NCI-H2029 (cell line): ENCODE results near the gene IL1B.

ENCODE experiments used
- DNase-seq: peaks from one replicate; lab custom pipeline; 2025; lab: John Stamatoyannopoulos, UW

The IL1B gene

DNA sequence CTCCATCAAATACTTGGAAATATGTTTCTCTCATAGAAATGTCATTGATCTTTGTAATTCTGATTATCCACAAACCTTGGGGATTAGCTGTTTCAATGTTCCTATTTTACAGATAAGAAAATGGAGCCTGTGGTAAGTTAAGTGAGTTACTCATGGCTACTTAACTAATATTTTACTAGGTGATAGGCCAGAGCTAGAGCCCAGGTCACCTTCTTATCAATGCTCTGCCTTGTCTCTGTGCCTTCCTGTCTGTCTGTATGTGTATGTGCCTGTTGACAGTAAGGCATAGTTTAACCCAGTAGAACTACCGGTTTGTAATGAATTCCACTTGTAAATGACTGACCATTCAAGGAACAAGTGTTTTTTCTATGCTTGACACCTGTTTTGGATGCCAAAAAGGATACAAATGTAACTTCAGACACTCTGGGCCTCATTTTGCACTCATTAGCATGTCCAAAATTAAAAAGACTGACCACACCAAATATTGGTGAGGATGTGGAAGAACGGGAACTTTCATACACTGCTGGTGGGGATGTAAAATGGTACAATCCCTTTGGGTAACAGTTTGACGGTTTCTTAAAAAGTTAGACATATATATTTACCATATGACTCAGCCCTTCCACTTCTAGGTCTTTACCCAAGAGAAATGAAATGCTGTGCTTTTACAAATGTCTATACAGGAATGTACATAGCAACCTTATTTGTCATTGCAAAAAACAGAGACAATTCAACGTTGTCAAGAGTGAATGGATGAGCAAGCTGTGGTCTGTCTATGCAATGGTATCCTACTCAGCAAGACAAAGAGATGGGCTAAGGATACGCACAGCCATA is 32.7 kb downstream of the IL1B start:
- DNase-seq: no peak

- no peak for DNase-seq
These were observed 35.5 kb downstream of the IL1B start for GRCh38 chr2:112800881-112801583.

DNA sequence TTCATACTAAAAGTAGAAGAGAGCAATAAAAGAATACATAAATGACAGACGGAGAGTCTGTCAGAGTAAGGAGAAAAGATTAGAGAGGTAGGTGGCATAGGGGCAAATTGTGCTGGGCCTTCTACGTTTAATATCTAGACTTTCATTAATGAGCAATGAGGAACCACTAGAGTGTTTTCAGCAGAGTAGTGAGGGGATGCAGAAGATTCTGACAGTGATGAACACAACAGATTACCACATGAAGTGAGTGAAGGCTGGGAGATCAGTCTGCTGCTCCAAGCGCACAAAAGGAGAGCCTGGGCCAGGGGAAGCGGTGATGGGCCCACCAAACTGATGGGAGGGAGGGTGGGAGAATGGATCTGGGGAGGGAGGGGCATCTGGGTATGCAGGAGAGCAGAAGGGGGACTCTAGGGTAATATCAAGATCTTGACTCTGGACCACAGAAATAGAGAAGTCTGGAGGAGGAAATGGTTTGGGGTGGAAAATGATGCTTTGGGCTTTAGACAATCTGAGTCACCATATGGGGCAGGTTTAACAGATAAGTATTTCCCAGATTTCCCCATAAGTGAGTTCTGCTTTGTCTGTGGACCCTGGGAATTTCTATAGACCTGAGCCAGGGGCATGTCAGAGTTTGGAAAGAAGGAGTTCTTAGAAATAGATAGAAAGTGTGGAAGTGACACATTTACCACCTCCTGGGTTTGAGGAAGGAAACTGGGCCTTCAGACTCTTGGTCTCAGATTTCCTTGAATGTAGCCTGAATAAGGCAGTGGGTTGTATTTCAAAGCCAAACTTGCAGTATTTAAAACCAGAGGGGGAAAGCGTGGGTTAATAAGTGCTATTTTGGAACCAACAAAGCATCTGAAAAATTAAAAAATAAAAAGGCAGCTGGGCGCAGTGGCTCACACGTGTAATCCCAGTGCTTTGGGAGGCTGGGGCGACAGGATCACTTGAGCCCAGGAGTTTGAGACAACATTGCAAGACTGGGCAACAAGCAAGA is 37.3 kb downstream of the IL1B start:
- DNase-seq: no peak

DNA sequence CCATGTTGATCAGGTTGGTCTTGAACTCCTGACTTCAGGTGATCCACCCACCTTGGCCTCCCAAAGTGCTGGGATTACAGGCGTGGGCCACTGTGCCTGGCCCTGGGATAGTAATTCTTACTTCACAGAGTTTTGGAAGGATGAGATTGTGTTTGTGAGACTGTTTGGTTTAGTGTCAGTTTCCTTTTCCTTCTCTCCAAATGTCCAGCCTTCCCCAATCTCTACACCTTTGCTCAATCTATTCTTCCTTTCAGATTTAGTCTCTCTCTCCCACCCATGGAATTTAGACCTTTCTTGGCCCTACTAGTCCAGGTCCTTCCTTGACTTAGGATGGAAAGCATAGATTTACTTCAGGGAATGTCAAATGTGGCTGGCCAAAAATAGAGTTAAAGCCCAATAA is 40.1 kb downstream of the IL1B start:
- DNase-seq: no peak

DNA sequence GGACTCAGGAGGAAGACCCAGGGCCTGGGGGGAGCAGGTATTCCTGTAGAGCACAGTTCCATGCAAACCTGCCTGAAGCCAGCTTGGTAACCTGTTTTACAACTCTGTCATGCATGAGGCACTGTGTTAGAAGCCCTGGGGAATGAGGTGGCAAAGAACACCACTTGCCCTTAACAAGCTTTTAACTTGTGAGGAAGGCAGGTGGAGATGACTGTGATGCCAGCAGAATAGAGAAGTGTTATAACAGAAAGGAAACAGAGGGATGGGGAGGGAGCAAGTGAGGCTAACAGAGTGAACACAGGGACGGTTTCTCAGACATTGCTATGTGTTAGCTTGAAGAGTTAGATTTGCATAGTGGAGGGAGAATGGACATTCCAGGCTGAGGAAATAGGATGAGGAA is 40.8 kb downstream of the IL1B start:
- no peak for DNase-seq

- no peak for DNase-seq
These were observed 41.7 kb downstream of the IL1B start for GRCh38 chr2:112794841-112795240.

GRCh38 chr2:112794131-112794733 is 42.3 kb downstream of the IL1B start:
- DNase-seq: no peak

DNA sequence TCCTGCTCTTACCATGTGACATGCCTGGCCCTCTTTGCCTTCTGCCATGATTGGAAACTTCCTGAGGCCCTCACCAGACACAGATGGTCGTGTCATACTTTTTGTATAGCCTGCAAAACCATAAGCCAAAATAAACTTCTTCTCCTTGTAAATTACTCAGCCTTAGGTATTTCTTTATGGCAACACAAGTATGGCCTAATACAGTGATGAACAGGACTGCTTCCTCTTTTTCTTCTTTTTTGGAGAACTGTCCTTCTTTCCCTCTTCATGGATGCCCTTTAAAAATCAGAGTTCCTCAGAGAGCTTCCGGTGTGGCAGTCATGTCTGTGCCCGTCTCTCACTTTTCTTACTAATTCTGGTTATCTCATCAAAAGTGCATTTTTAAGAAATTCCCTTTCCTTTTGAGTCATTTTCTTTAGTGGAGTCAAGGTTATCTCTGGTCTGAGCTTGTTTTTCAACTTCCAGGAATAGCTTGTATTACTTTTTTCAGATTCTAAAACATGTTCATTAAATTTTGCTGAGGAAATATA is 43.1 kb downstream of the IL1B start:
- DNase-seq: no peak

- no peak for DNase-seq
These were observed 44.2 kb downstream of the IL1B start for GRCh38 chr2:112792419-112792818.

- no peak for DNase-seq
These were observed 44.8 kb downstream of the IL1B start for GRCh38 chr2:112791693-112792230.

DNA sequence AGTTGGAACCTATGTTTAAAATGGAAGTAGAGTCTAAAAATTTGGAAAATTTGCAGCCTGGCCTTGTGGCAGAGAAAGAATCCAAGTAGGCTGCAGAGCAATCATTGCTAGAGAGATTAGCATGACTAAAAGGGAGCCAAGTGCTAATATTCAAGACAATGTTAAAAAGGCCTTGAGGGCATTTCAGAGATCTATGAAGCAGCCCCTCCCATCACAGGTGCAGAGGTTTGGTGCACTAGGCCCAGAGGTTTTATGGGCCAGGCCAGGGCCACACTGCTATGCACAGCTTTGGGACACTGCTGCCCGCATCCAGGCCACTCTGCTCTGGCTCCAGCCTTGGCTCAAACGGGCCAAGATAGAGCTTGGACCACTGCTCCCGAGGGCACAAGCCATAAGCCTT is 45.6 kb downstream of the IL1B start:
- DNase-seq: no peak

DNA sequence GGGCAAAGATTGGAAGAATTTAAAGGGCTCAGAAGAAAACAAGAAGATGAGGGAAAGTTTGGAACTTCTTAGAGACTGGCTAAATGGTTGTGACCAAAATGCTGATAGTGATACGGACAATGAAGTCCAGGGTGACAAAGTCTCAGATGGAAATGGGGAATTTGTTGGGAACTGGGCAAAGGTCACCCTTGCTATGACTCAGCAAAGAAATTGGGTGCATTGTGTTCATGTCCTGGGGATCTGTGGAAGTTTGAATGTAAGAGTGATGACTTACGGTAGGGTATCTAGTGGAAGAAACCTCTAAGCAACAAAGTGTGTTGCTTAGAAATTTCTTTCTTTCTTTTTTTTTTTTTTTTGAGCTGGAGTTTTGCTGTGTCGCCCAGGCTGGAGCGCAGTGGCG is 46.3 kb downstream of the IL1B start:
- no peak for DNase-seq

DNA sequence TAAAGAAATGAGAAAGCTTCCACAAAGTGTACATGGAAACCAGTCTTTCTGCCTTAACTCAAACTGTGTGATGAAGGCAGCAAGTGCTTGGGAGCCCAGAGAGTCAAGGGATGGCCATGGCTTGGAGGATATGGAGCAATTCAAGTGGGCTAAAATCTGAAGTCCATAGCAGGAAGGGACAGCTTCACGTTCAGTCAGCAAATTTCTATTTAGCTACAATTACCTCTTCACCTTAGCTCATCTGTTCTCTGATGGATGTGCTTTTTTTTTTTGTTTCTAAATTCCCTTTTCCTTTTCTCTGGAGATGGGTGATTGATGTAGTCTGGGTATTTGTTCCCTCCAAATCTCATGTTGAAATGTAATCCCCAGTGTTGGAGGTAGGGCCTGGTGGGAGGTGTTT is 47.4 kb downstream of the IL1B start:
- DNase-seq: no peak

DNA sequence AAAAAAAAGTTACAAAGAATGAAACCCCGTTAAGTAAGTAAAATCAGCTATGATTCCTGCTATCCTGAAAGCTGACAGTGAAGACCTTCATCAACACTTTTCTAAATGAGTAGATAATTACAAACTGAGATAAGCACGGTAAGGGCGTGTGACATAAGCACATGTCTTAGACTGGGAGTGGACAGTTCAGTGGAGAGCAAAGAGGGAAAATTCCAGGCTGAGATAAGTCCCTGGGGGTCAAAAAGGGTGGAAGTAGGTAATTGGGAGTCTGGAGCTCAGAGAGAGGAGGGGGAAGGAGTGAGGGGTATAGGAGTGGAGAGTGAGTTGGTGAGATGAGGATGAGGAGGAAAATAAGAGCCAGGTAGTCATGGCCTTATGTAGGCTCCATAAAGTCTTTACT is 47.9 kb downstream of the IL1B start:
- DNase-seq: no peak

DNA sequence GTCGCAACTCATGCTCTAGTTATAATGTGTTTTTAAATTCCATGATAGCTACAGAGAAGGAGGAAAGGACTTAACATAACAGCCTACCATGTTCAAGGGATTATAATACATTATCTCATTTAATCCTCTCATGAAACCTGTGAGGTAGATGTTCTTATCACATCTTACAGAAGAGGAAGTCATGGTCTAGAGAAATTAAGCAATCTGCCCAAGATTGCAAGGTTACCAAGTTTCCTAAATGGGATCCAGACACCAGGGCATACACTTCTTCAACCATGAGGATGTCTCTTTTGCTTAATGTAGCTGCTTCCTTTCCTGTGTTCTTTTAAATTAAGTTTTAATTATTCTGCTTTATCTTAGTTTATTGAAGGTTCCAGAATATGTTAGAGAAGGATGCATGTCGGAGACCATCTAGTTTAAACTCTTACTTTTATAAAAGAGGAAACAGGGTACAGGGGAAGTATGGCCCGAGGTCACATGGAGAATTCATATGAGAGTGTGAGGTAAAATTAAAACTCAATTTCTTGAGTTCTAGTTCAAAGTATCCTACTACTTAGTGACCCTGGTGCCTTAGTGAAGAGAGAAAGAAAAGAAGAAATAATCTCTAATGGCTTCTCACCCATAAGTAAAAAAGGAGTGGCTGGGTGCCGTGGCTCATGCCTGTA is 48.7 kb downstream of the IL1B start:
- no peak for DNase-seq

- no peak for DNase-seq
These were observed 49.3 kb downstream of the IL1B start for GRCh38 chr2:112787294-112787693.

DNA sequence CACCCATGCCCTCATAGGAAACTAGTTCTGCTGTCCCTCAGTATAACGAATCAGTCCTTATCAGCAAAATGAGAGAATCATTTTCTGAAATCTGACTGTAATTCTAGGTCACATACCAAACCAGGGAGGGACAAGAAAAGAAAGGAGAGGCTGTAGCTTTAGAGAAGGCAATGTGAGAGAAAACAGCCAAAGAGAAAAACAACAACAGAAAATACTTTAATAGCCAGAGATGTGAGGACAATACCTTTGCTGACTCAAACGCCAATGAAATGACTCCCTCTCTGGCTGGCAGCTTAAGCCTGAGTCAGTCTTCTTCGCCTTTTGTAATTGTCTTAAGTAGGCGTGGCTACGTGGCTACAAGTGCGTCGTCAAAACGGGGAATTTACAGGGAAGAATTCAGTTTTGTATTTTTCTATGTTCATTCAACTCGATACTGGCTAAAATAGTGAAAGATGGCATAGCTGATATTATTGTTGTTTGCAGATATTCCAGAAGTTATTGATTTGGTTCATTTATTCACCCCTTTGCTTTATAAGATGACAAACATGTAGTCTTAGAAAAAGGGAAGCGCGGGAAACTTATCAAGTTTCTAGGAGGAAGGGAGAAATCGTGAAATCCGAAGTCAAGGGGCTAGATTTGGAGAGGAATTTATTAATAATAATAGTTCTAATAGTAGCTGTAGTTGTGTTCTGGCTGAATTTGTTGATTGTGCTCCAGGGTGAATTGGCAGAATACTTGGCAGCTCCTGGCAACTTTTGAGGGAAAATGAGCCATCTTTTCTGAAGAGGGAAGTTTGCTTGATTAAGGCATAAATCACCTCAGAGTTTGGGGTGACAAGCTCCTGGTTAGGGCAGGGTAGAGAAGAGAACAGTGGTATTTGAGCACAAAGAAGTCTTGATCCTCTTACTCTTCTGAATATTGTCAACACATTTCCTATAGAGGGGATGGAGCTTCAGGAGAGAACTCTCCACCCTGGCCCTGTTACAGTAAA is 52.1 kb downstream of the IL1B start, which contains the start of gene IL1A:
TSS of gene IL1A (minus strand) at position 295 of the 991 bp plus-strand sequence. CDS start 723 bp downstream, outside the sequence.
- no peak for DNase-seq

DNA sequence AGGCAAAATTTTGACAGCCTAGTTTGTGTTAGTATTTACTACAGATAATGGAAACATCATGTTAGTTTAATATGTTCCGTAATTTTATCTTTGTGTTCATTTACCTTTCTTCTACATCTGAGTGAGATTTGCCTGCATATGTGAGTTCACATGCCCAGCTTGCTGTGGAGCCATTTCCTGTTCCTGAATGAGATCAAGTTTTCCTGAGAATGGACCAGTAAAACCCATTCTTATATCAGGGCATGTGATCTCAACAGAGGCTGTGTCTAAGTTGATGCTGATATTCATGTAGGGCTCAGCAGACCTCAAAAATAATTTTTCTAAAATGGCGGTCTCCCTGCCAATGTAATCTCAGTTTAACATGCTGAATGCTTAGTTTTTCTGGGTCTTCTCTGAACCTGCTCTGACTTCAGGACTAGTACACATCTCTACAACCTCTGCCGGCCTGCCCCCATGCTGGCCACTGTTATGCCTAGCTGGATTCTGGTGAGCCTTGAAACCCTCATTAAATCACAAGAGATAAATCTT is 53.3 kb downstream of the IL1B start:
- DNase-seq: no peak

DNA sequence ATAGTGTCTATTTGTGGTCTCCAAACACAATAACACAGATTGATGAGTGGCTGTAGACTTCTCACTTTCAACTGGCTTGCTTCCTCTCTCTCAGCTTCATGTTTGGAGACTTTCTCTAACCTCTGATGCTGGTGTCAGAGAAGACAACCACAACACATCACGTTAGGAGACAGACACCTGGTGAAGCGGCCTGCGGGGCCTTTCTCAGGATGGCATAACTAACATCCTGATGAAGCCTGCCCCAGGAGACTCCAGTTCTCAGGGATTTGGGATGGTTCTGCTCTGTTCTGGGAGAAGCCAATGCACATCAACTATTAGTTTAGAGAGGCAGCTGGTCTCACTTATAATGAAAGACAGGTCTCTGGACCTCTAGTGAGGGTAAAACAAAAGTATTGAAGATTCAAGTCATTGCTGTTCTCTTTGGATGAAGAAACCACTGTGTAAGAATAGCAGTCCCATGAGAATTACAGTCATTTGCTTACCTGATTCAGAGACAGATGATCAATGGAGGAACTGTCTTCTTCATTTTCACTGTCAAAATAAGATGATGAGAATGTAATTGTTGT is 54.3 kb downstream of the IL1B start:
- DNase-seq: no peak
